Smooth muscle cell (in vitro differentiated cells): Measurements from ENCODE around the gene CD300C. TPM values are rescaled to one million over a fixed set of nuclear protein-coding genes. Genes with fewer than 3 reads are reported as not detected.

Source experiments
- DNase-seq: peaks from one replicate; lab custom pipeline; 2025; ENCODE audit not compliant: unreplicated experiment; lab: John Stamatoyannopoulos, UW
- H2AFZ ChIP-seq: fragments of 200-600 bp; sonication (generic); 2 replicates; pipeline ENCODE4 v1.6.0; 2016; ENCODE audit warnings: antibody characterized with exemption, low read depth, mild to moderate bottlenecking
- H3F3A ChIP-seq: fragments of 200-600 bp; sonication (generic); 2 replicates; pipeline ENCODE4 v1.6.0; 2017; ENCODE audit warnings: antibody characterized with exemption, low read depth
- H3K27ac ChIP-seq: fragments of 200-600 bp; sonication (generic); 2 replicates; pipeline ENCODE4 v1.5.1; 2016; ENCODE audit warnings: low read depth, mild to moderate bottlenecking
- H3K27me3 ChIP-seq: fragments of 200-600 bp; sonication (generic); 2 replicates; pipeline ENCODE4 v1.6.1; 2016; ENCODE audit warnings: low read depth, mild to moderate bottlenecking
- H3K36me3 ChIP-seq: fragments of 200-600 bp; sonication (generic); 2 replicates; pipeline ENCODE4 v1.5.1; 2016; ENCODE audit warnings: low read depth
- H3K4me1 ChIP-seq: fragments of 200-600 bp; sonication (generic); 2 replicates; pipeline ENCODE4 v1.5.1; 2016; ENCODE audit warnings: low read depth
- H3K4me2 ChIP-seq: fragments of 200-600 bp; sonication (generic); 2 replicates; pipeline ENCODE4 v1.6.0; 2016; ENCODE audit warnings: mild to moderate bottlenecking
- H3K4me3 ChIP-seq: fragments of 200-600 bp; sonication (generic); 2 replicates; pipeline ENCODE4 v1.5.1; 2016; ENCODE audit warnings: mild to moderate bottlenecking
- H3K79me2 ChIP-seq: fragments of 200-600 bp; sonication (generic); 2 replicates; pipeline ENCODE4 v1.6.0; 2016; ENCODE audit warnings: low read depth, mild to moderate bottlenecking
- H3K9ac ChIP-seq: fragments of 200-600 bp; sonication (generic); 2 replicates; pipeline ENCODE4 v1.6.0; 2016; ENCODE audit warnings: low read depth
- H3K9me3 ChIP-seq: fragments of 200-600 bp; sonication (generic); replicated peaks from 2 replicates; pipeline ENCODE4 v1.5.1; 2016; ENCODE audit warnings: low read depth
- H4K20me1 ChIP-seq: fragments of 200-600 bp; sonication (generic); 2 replicates; pipeline ENCODE4 v1.6.0; 2016; ENCODE audit warnings: low read depth
- WGBS: methylation state at CpG from one replicate; pipeline ENCODE4 v1.1.7; 2016; ENCODE audit warnings: low lambda C conversion rate; 5-methylcytosine and 5-hydroxymethylcytosine counted together
- polyA plus RNA-seq: library from polyadenylated mRNA; unstranded; fragments of >200 nt; fragmentation: Nextera tagmentation; extraction: Ambion mirVana; gene quantifications from 2 replicates; pipeline ENCODE4 v1.2.1, GENCODE V29; 2016
- total RNA-seq: library from RNA; depleted of rRNA; stranded (reverse); fragments of >200 nt; gene quantifications from 2 replicates; pipeline ENCODE4 v1.2.3, GENCODE V29; 2014
- TF ChIP-seq, protein P1 (sequence below): fragments of 200-600 bp; sonication (generic); IDR thresholded peaks from 2 replicates; pipeline ENCODE4 v1.5.1; 2017; ENCODE audit warnings: borderline replicate concordance, mild to moderate bottlenecking, antibody characterized with exemption; ENCODE audit not compliant: insufficient read depth, poor library complexity, severe bottlenecking

CD300C gene
- total and polyA plus RNA-seq, 2 experiments from 2014 or later = not detected

GRCh38 chr17:74568106-74568873 lies 22.4 kb upstream of the CD300C start:
- Histone ChIP-seq H3K36me3 (no peaks in the 10 kb centered on the region), H4K20me1 (no peaks in the 10 kb centered on the region), H3K9me3 (no peaks in the 10 kb centered on the region), H3K79me2 (no peaks in the 10 kb centered on the region), H3K27ac (peak overlapping the region; percentile 68), H3K27me3 (no peaks in the 10 kb centered on the region), H3K4me1 (peaks cover 6% of the 10 kb centered on the region), H3K4me3 (no peak overlapping the region), H3K4me2 (peak overlapping the region; percentile 39), H3K9ac (peak overlapping the region; percentile 0), H3F3A (peaks cover 10% of the 10 kb centered on the region), H2AFZ (no peak overlapping the region)
- WGBS = 80% methylated on average over 4 of the region's 4 CpGs
- no peak for DNase-seq
- TF ChIP-seq, protein P1, sequence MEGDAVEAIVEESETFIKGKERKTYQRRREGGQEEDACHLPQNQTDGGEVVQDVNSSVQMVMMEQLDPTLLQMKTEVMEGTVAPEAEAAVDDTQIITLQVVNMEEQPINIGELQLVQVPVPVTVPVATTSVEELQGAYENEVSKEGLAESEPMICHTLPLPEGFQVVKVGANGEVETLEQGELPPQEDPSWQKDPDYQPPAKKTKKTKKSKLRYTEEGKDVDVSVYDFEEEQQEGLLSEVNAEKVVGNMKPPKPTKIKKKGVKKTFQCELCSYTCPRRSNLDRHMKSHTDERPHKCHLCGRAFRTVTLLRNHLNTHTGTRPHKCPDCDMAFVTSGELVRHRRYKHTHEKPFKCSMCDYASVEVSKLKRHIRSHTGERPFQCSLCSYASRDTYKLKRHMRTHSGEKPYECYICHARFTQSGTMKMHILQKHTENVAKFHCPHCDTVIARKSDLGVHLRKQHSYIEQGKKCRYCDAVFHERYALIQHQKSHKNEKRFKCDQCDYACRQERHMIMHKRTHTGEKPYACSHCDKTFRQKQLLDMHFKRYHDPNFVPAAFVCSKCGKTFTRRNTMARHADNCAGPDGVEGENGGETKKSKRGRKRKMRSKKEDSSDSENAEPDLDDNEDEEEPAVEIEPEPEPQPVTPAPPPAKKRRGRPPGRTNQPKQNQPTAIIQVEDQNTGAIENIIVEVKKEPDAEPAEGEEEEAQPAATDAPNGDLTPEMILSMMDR = no peak

DNA sequence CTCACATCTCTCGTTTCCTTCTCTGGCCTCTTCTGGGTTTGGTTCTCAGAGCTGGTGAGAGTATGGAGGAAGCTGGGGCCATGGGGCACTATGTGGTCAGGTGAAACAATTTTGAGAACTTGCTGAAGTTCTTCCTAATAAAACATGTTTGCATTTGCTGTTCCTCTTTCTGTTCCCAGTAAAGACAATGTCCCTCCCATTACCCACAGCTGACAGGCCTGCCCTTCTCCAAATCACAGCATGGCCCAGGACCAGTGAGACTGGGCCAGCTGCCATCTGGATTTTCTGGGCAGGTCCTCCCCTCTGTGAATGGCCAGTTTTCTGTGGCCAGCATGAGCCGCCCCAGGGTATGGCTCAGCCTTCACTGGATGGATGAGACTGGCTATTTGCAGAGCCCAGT lies 21.5 kb upstream of the CD300C start, which contains the start of gene CD300H:
CD300H (minus strand) TSS at position 113 of the 400 bp plus-strand sequence.
- Histone ChIP-seq H3K36me3 (no peaks in the 10 kb centered on the region), H3K79me2 (no peaks in the 10 kb centered on the region), H3K4me2 (peak within 1 kb of the TSS; percentile 49), H3K9ac (peak within 1 kb of the TSS; percentile 0), H3K4me3 (no peak within 1 kb of the TSS), H3K27me3 (no peaks in the 10 kb centered on the region), H3F3A (peaks cover 10% of the 10 kb centered on the region), H3K9me3 (no peaks in the 10 kb centered on the region), H3K27ac (peak within 1 kb of the TSS; percentile 68), H2AFZ (peak within 1 kb of the TSS; percentile 29), H3K4me1 (peaks cover 6% of the 10 kb centered on the region), H4K20me1 (no peaks in the 10 kb centered on the region)
- DNase-seq = no peak
- 90% methylated on average over 2 of the region's 2 CpGs for WGBS
- TF ChIP-seq, protein P1 = no peak

- H2AFZ ChIP-seq = peak overlapping the region; percentile 29
- H3K4me3 ChIP-seq = no peak overlapping the region
- peaks cover 3% of the 10 kb centered on the region for H3K27me3 ChIP-seq
- TF ChIP-seq, protein P1 = peak; percentile 55
- no peak overlapping the region for H3K27ac ChIP-seq
- peaks cover 10% of the 10 kb centered on the region for H3F3A ChIP-seq
- H3K4me1 ChIP-seq = peaks cover 6% of the 10 kb centered on the region
- H3K9me3 ChIP-seq = no peaks in the 10 kb centered on the region
- peak overlapping the region; percentile 49 for H3K4me2 ChIP-seq
- H3K36me3 ChIP-seq = no peaks in the 10 kb centered on the region
- H3K79me2 ChIP-seq = no peaks in the 10 kb centered on the region
- no peaks in the 10 kb centered on the region for H4K20me1 ChIP-seq
- DNase-seq = no peak
- WGBS = 26% methylated on average over 9 of the region's 9 CpGs
- no peak overlapping the region for H3K9ac ChIP-seq
These were observed 20.3 kb upstream of the CD300C start for GRCh38 chr17:74566132-74566753.
